Mucosa of descending colon (tissue), 3 donors: Measurements from ENCODE around the gene FHIT. TPM values are rescaled to one million over a fixed set of nuclear protein-coding genes. Genes with fewer than 3 reads are reported as not detected.

Source experiments
- ATAC-seq: fragments of 200-7000 bp; cut with Tn5 transposase; one replicate; pipeline ENCODE4 v1.9.1; 2020; ENCODE audit warnings: mild to moderate bottlenecking, moderate library complexity
- DNase-seq, 3 donors: peaks; one replicate each; pipeline ENCODE4 v3.0.0-alpha.2; 2020
- H3K36me3 ChIP-seq: fragments of 200-600 bp; one replicate; pipeline ENCODE4 v1.8.0; 2021; ENCODE audit warnings: low read depth, mild to moderate bottlenecking
- H3K4me1 ChIP-seq: fragments of 200-600 bp; one replicate; pipeline ENCODE4 v1.8.0; 2021; ENCODE audit warnings: low read depth, mild to moderate bottlenecking
- H3K4me3 ChIP-seq: fragments of 200-600 bp; one replicate; pipeline ENCODE4 v1.8.0; 2021; ENCODE audit warnings: mild to moderate bottlenecking
- H3K9me3 ChIP-seq: fragments of 200-600 bp; one replicate; pipeline ENCODE4 v1.8.0; 2021; ENCODE audit warnings: mild to moderate bottlenecking
- CTCF ChIP-seq: fragments of 200-600 bp; IDR thresholded peaks from one replicate; pipeline ENCODE4 v1.8.0; 2022; ENCODE audit warnings: antibody characterized with exemption, mild to moderate bottlenecking
- intact Hi-C, 2 donors: fragments of 100-400 bp; cut with DNase I in 1 of 2; cut with micrococcal nuclease in 1 of 2; formaldehyde crosslinking; loops; one replicate each; pipeline versions ENCODE4 v1.11.0 to v1.11.1; 2022; cut with DNase I, micrococcal nuclease
- total RNA-seq, 3 donors: library from RNA; stranded (reverse); fragmentation: NEBNext Ultra II Directional in 2 of 3; extraction: Animal tissue kit (Norgen Biotek cat#: 25700) in 2 of 3; gene quantifications; one replicate each; pipeline versions ENCODE4 v1.2.1 to v1.2.4, GENCODE V29; 2021 to 2023
- donor health status: DM: no; HTN: no; CAD: no; lungs with moderate emphysema.
- donor health status: DM: no; HTN: no; CAD: no.
- donor health status: DM: no; HTN: yes; CAD: no.

FHIT gene
- total RNA-seq, 3 donors from 2014 or later: 8.9 to 20.7 (median 18.6) TPM

DNA sequence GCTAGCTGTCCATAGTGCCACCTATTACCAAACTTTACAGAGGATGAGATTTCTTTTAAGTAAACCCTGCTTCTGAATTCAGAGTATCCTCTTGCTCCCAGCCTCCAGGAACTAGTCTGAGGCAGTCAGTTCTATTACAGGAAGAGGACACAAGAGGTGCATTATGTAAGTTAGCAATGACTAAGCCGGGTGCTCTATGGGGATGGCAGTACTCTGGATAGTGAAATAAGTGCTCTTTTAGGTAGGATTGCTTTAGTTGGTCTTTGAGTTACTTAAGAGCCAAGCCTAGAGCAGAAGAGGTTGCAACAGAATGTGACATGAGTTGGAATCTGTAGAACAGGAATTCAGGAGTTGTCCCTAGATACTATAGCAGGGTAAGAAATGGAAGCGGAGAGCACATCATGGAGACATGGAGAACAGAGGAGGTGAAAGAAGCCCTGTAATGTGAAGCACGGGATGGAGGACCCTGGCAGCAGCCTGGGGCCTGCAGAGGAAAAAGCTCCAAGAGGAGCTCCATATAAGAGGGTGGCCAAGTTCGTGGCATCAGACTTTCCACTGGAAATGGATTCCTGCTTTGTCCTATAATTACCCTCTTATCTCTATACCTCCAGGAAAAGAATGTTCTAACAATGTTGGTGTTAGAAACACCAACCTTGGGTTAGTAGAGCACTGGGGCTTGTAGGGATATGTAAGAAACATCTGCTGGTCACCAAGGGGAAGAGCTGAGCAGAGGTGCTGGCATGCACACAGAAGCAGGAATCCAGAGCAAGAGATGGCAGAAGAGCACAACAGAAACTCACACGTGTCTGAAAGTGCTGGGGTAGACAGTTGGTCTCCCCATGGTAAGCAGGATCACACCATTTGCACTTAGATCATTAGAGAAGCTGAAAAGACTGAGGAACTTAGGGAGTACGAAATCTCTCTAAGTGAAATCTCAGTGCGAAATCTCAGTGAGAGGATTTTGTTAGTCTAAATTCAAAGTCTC is 851.1 kb downstream of the FHIT start:
- TF ChIP-seq CTCF: no peak
- intact Hi-C loops: no loop called here
- Histone ChIP-seq H3K9me3 (no peaks in the 10 kb centered on the region), H3K4me1 (no peaks in the 10 kb centered on the region), H3K36me3 (no peaks in the 10 kb centered on the region), H3K4me3 (no peak overlapping the region)
- no peak for DNase-seq
- peak; percentile 59 for ATAC-seq

- no peak for ATAC-seq
- no peak for DNase-seq
- Histone ChIP-seq H3K9me3 (no peaks in the 10 kb centered on the region), H3K36me3 (no peaks in the 10 kb centered on the region), H3K4me1 (no peaks in the 10 kb centered on the region), H3K4me3 (no peak overlapping the region)
- no peak for TF ChIP-seq CTCF
- intact Hi-C loops: no loop called here
Measured at GRCh38 chr3:60399292-60399691, 852.0 kb downstream of the FHIT start.

DNA sequence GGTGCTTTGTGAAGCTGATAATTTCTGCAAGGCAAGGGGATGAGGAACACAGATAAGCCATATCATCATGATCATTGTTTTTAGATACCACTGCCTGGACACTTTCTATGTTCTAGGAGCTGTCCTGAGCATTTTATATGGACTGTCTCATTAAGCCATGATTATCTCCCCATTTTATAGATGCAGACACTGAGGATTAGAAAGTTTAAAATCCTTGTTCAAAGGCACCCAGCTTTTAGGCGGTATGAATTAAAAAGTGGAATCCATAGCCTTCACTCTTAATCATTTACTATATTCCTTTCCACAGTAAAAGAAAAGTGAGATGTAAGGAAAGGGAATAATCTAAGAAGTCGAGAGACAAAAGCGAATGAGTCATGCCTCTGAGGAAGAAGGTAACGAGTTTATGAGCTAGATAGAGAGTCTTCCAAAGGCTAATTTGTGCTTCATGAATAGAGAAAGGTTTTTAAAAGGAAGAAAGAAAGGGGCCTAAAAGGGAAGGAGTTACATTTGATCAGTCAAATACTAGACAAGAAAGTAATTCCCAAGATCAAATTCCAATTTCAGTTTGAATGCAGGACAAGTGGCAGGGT is 856.0 kb downstream of the FHIT start:
- intact Hi-C loops: no loop called here
- Histone ChIP-seq H3K4me1 (no peaks in the 10 kb centered on the region), H3K9me3 (no peaks in the 10 kb centered on the region), H3K36me3 (no peaks in the 10 kb centered on the region), H3K4me3 (no peak overlapping the region)
- DNase-seq: no peak
- no peak for ATAC-seq
- TF ChIP-seq CTCF: no peak

GRCh38 chr3:60393946-60394345 is 857.3 kb downstream of the FHIT start:
- Histone ChIP-seq H3K9me3 (no peaks in the 10 kb centered on the region), H3K4me1 (no peaks in the 10 kb centered on the region), H3K4me3 (no peak overlapping the region), H3K36me3 (no peaks in the 10 kb centered on the region)
- TF ChIP-seq CTCF: no peak
- no peak for DNase-seq
- intact Hi-C loops: no loop called here
- ATAC-seq: no peak

DNA sequence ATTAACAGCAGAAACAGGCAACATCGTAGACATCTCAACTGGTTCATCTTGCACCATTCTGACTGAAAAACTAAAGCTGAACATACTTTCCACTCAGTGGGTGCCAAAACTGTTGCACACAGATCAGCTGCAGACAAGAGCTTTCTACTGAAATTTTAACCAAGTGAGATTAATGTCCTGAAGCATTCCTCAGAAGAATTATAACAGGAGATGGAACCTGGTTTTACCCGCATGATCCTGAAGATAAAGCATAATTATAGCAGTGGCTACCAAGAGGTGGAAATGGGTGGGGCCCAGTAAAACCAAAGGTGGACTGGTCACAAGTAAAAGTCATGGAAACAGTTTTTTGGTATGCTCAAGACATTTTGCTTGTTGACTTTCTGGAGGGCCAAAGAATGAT is 858.8 kb downstream of the FHIT start:
- no peak for DNase-seq
- no peak overlapping the region for H3K4me3 ChIP-seq
- ATAC-seq: no peak
- no peaks in the 10 kb centered on the region for H3K36me3 ChIP-seq
- no peak for TF ChIP-seq CTCF
- H3K4me1 ChIP-seq: no peaks in the 10 kb centered on the region
- no peaks in the 10 kb centered on the region for H3K9me3 ChIP-seq
- intact Hi-C loops: no loop called here
